B cell (primary cell): ENCODE measurements around the gene RERG.

Experiments used
- EZH2 ChIP-seq: IDR thresholded peaks from 2 replicates; pipeline ENCODE4 v1.6.1; 2012; ENCODE audit warnings: borderline replicate concordance, low read depth, mild to moderate bottlenecking, moderate library complexity, low read length; ENCODE audit not compliant: insufficient read depth, poor library complexity, severe bottlenecking
- TF ChIP-seq, protein P1 (sequence below): fragments of 200-600 bp; IDR thresholded peaks from one replicate; pipeline ENCODE4 v1.8.0; 2022; ENCODE audit warnings: antibody characterized with exemption, mild to moderate bottlenecking

DNA sequence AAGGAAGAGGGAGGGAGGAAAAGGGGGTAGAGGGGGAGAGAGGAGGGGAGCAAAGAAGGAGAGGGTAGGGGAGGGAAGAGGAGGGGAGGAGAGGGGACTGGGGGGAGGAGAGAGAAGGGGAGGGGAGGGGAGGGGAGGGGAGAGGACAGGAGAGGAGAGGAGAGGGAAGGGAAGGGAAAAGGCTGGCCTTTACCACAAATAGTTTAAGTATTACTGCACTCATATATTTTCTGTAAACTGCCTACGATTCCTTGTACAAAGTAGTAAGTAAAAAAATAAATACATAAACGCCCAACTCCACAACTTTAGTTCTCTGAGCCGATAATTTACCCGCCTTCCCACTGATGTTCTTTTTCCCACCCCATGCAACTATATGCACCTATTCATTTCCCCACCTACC is 23.7 kb upstream of the RERG start:
- TF ChIP-seq, protein P1, sequence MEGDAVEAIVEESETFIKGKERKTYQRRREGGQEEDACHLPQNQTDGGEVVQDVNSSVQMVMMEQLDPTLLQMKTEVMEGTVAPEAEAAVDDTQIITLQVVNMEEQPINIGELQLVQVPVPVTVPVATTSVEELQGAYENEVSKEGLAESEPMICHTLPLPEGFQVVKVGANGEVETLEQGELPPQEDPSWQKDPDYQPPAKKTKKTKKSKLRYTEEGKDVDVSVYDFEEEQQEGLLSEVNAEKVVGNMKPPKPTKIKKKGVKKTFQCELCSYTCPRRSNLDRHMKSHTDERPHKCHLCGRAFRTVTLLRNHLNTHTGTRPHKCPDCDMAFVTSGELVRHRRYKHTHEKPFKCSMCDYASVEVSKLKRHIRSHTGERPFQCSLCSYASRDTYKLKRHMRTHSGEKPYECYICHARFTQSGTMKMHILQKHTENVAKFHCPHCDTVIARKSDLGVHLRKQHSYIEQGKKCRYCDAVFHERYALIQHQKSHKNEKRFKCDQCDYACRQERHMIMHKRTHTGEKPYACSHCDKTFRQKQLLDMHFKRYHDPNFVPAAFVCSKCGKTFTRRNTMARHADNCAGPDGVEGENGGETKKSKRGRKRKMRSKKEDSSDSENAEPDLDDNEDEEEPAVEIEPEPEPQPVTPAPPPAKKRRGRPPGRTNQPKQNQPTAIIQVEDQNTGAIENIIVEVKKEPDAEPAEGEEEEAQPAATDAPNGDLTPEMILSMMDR: no peak
- no peak for TF ChIP-seq EZH2
